Heart left ventricle (tissue), 13 donors: ENCODE data around the gene TRABD2A.

Source experiments
- POLR2A ChIP-seq, 2 donors: fragments of 450-650 bp; IDR thresholded peaks; one replicate each; pipeline ENCODE4 v1.6.1; 2017; ENCODE audit warnings: antibody characterized with exemption in 2 of 2, mild to moderate bottlenecking in 2 of 2, moderate library complexity in 2 of 2
- TF ChIP-seq, protein P1 (sequence below), 12 donors: fragments of 200-600 bp; sonication (generic) in 4 of 12; IDR thresholded peaks; one replicate each; pipeline versions ENCODE4 v1.5.0 to v1.8.0; 2018 to 2022; ENCODE audit warnings: antibody characterized with exemption in 12 of 12, mild to moderate bottlenecking in 5 of 12
- donor health status: ischemic (EF 13 %, LVEDD 7.1; RV severe dilation, severe dysfunction).
- donor health status: DM: no; HTN: yes; CAD: no.
- donor health status: DM: no; HTN: no; CAD: no.
- donor health status: ischemic (EF 25% LVEDD 6.9; RV normal size, moderate dysfunction).
- donor health status: ischemic (EF 25% LVEDD 5.7; RV mildly dilated, moderate dysfunction).
- donor health status: ischemic (EF 35%, LVEDD 5.7; RV mildly dilated, moderate dysfunction).
- donor health status: nonischemic (EF 11% LVEDD 7.7; RV severe dilation, severe dysfunction).
- donor health status: DM: yes; HTN: yes; CAD: no.
- donor health status: PGD.
- donor health status: ischemic (EF 29% LVEDD 5.4; RV normal size, mild dysfunction).
- donor health status: nonischemic (EF 23%, LVEDD 6.1; RV moderate dilation, normal function).

DNA sequence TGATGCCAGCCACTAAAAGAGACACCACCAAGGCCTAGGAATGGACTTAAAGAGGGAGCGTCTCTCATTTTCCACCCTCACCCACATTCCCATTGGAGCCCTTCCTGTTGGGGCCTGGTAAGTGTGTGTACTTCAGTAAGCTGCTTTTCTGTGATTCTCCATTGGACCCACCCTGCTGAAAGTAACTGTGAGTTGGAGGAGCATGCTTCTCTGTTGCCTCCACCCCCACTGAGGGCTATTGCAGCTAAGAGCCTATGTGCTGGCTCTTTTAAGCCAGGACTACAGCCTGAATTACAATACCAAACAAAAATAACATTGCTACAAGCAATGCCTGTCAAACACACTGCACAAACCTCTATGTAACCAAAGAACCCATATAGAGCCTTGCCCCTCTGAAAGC, 81.1 kb downstream of the TRABD2A start:
- TF ChIP-seq POLR2A (IDR thresholded peaks at IDR 0.05), result no peak
- TF ChIP-seq, protein P1, sequence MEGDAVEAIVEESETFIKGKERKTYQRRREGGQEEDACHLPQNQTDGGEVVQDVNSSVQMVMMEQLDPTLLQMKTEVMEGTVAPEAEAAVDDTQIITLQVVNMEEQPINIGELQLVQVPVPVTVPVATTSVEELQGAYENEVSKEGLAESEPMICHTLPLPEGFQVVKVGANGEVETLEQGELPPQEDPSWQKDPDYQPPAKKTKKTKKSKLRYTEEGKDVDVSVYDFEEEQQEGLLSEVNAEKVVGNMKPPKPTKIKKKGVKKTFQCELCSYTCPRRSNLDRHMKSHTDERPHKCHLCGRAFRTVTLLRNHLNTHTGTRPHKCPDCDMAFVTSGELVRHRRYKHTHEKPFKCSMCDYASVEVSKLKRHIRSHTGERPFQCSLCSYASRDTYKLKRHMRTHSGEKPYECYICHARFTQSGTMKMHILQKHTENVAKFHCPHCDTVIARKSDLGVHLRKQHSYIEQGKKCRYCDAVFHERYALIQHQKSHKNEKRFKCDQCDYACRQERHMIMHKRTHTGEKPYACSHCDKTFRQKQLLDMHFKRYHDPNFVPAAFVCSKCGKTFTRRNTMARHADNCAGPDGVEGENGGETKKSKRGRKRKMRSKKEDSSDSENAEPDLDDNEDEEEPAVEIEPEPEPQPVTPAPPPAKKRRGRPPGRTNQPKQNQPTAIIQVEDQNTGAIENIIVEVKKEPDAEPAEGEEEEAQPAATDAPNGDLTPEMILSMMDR (IDR thresholded peaks at IDR 0.05), result no peak
